HG03095 (cell line): ENCODE data around the gene F2.
"Not testable (repeated sequence)": the region's sequence is repeated elsewhere in the genome, so short reads cannot be mapped to it uniquely, and the experiment has no call there.

ENCODE experiments used
- ATAC-seq: cut with Tn5 transposase; IDR thresholded peaks from one replicate; pipeline ENCODE4 v1.9.1; 2021; ENCODE audit warnings: moderate library complexity; ENCODE audit not compliant: unreplicated experiment

F2 gene

GRCh38 chr11:46712874-46713576 is 6.0 kb upstream of the F2 start:
- ATAC-seq, result no peak

GRCh38 chr11:46717825-46718154 is 1.2 kb upstream of the F2 start:
- not testable (repeated sequence) for ATAC-seq

GRCh38 chr11:46718155-46719019 is 626 bp upstream of the F2 start:
- ATAC-seq, result no peak

GRCh38 chr11:46719543-46720218 is 668 bp downstream of the F2 start:
- no peak for ATAC-seq

- ATAC-seq, result no peak
Observed at GRCh38 chr11:46721286-46721685, 2.3 kb downstream of the F2 start.

GRCh38 chr11:46722566-46723358 is 3.7 kb downstream of the F2 start:
- ATAC-seq, result no peak

GRCh38 chr11:46723359-46723680 is 4.3 kb downstream of the F2 start:
- no peak for ATAC-seq

GRCh38 chr11:46724088-46724487 is 5.1 kb downstream of the F2 start:
- no peak for ATAC-seq

GRCh38 chr11:46725338-46726205 is 6.6 kb downstream of the F2 start:
- ATAC-seq, result no peak

GRCh38 chr11:46726206-46726862 is 7.3 kb downstream of the F2 start:
- no peak for ATAC-seq

GRCh38 chr11:46727952-46728658 is 9.1 kb downstream of the F2 start:
- no peak for ATAC-seq

GRCh38 chr11:46728659-46729040 is 9.6 kb downstream of the F2 start:
- ATAC-seq, result no peak

- no peak for ATAC-seq
Observed at GRCh38 chr11:46729110-46730027, 10.4 kb downstream of the F2 start.

- ATAC-seq, result no peak
Observed at GRCh38 chr11:46731545-46731944, 12.5 kb downstream of the F2 start.

GRCh38 chr11:46733234-46733633 is 14.2 kb downstream of the F2 start:
- ATAC-seq, result no peak

GRCh38 chr11:46736146-46736545 is 17.1 kb downstream of the F2 start:
- ATAC-seq, result no peak

- ATAC-seq, result no peak
Observed at GRCh38 chr11:46736615-46737014, 17.6 kb downstream of the F2 start.

- ATAC-seq, result no peak
Observed at GRCh38 chr11:46737699-46738098, 18.7 kb downstream of the F2 start.
